ENCODE measurements around the gene DUSP23. TPM values are rescaled to one million over a fixed set of nuclear protein-coding genes. Genes with fewer than 3 reads are reported as not detected.

Gene DUSP23
- total RNA-seq, 1 donor from 2014 or later = 16.9 TPM

DNA sequence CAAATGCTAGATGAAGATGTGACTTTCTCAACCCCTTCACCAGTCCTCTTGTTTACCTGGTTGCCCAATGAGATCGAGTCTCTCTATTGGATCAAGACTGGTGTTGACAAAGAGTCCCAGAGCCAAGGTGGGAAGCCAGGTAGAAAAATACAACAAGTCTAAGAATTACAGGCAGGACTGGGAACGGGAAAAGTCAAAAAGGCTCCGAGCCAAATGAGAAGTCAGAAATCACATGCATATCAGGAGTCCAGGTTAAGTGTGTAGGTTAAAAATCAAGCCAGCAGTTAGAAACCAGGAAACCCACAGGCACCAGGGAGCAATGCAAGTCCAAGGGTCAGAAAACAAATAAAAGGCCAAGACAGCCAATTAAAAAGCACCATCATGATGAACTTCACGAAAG lies 27.4 kb upstream of the DUSP23 start:
- peaks cover 34% of the 10 kb centered on the region for H3K27me3 Mint-ChIP-seq (ENCODE audit: low read depth)

GRCh38 chr1:159755451-159756007 lies 25.2 kb upstream of the DUSP23 start:
- no peaks in the 10 kb centered on the region for H3K9me3 Mint-ChIP-seq (ENCODE audit: low read depth)
- no peak overlapping the region for H3K27ac Mint-ChIP-seq (ENCODE audit: unreplicated experiment)
- no peak for TF ChIP-seq CTCF (IDR thresholded peaks at IDR 0.05)
- peaks cover 35% of the 10 kb centered on the region for H3K27me3 Mint-ChIP-seq (ENCODE audit: low read depth)
- no peak overlapping the region for H3K4me3 Mint-ChIP-seq (ENCODE audit: unreplicated experiment)
- DNase-seq (ENCODE audit: low spot score) = no peak
- H3K36me3 Mint-ChIP-seq (ENCODE audit: low read depth) = no peaks in the 10 kb centered on the region
- no peaks in the 10 kb centered on the region for H3K4me1 Mint-ChIP-seq (ENCODE audit: low read depth)

More for the DNA sequence above, 27.4 kb upstream of the DUSP23 start:
- Mint-ChIP-seq H3K9me3 (ENCODE audit: low read depth) (no peaks in the 10 kb centered on the region), H3K27ac (ENCODE audit: unreplicated experiment) (no peak overlapping the region), H3K36me3 (ENCODE audit: low read depth) (no peaks in the 10 kb centered on the region), H3K4me1 (ENCODE audit: low read depth) (no peaks in the 10 kb centered on the region), H3K4me3 (ENCODE audit: unreplicated experiment) (no peak overlapping the region)
- DNase-seq (ENCODE audit: low spot score) = no peak
- no peak for TF ChIP-seq CTCF (IDR thresholded peaks at IDR 0.05)

- TF ChIP-seq CTCF (IDR thresholded peaks at IDR 0.05) = no peak
- H3K9me3 Mint-ChIP-seq (ENCODE audit: low read depth) = no peaks in the 10 kb centered on the region
- DNase-seq (ENCODE audit: low spot score) = no peak
These were observed 24.4 kb upstream of the DUSP23 start for GRCh38 chr1:159756397-159756796.

DNA sequence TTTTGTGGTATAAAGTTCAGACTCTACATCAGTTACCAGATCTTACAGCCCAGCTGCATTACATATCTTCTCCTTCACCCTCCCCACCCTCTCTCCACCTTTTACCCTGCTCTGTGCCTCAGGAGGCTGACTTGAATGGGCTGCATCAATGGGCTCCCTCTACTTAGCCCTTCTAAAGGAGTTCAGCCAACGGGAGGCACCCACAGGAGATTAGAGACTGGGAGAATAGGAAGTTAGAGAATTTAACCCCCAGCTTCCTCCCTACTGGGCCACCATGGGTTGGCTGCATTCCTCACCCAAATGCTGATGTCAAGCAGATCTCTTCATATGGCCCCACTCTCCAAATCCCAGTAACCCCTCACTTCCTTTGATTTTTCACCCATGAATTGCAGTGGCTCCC lies 17.1 kb upstream of the DUSP23 start:
- H3K9me3 Mint-ChIP-seq (ENCODE audit: low read depth) = peaks cover 6% of the 10 kb centered on the region
- H3K4me1 Mint-ChIP-seq (ENCODE audit: low read depth) = no peaks in the 10 kb centered on the region
- H3K27me3 Mint-ChIP-seq (ENCODE audit: low read depth) = peaks cover 26% of the 10 kb centered on the region
- no peak for TF ChIP-seq CTCF (IDR thresholded peaks at IDR 0.05)
- no peaks in the 10 kb centered on the region for H3K36me3 Mint-ChIP-seq (ENCODE audit: low read depth)
- no peak overlapping the region for H3K4me3 Mint-ChIP-seq (ENCODE audit: unreplicated experiment)
- no peak overlapping the region for H3K27ac Mint-ChIP-seq (ENCODE audit: unreplicated experiment)
- DNase-seq (ENCODE audit: low spot score) = no peak

More at GRCh38 chr1:159756397-159756796, 24.4 kb upstream of the DUSP23 start:
- no peak overlapping the region for H3K4me3 Mint-ChIP-seq (ENCODE audit: unreplicated experiment)
- H3K27ac Mint-ChIP-seq (ENCODE audit: unreplicated experiment) = no peak overlapping the region
- H3K27me3 Mint-ChIP-seq (ENCODE audit: low read depth) = peaks cover 31% of the 10 kb centered on the region
- H3K36me3 Mint-ChIP-seq (ENCODE audit: low read depth) = no peaks in the 10 kb centered on the region
- no peaks in the 10 kb centered on the region for H3K4me1 Mint-ChIP-seq (ENCODE audit: low read depth)

- TF ChIP-seq CTCF (IDR thresholded peaks at IDR 0.05) = no peak
- no peak overlapping the region for H3K4me3 Mint-ChIP-seq (ENCODE audit: unreplicated experiment)
- H3K9me3 Mint-ChIP-seq (ENCODE audit: low read depth) = peaks cover 6% of the 10 kb centered on the region
- H3K27ac Mint-ChIP-seq (ENCODE audit: unreplicated experiment) = no peak overlapping the region
- peaks cover 30% of the 10 kb centered on the region for H3K27me3 Mint-ChIP-seq (ENCODE audit: low read depth)
- no peak for DNase-seq (ENCODE audit: low spot score)
- no peaks in the 10 kb centered on the region for H3K36me3 Mint-ChIP-seq (ENCODE audit: low read depth)
- H3K4me1 Mint-ChIP-seq (ENCODE audit: low read depth) = no peaks in the 10 kb centered on the region
These were observed 15.0 kb upstream of the DUSP23 start for GRCh38 chr1:159765806-159766205.
